Measurements from ENCODE around the gene OR51Q1.

OR51Q1 gene, protein sequence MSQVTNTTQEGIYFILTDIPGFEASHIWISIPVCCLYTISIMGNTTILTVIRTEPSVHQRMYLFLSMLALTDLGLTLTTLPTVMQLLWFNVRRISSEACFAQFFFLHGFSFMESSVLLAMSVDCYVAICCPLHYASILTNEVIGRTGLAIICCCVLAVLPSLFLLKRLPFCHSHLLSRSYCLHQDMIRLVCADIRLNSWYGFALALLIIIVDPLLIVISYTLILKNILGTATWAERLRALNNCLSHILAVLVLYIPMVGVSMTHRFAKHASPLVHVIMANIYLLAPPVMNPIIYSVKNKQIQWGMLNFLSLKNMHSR

DNA sequence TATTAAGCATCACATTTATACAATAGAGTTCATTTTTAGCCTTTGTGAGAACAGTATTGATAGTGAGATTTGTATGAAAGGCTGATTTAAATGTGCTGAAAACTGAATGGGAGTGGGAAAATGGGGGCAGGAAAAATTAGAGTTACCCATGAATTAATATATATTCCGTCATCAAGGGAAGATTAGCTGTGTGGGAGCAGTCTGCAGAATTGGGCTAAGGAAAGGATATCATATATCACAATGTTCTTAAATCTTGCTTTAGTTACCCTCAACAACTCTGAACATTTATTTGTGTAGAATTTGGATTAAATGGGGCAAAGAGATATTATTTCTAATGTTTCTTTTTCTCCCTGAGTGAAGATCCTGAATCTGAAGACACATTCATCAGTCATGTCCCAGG lies at the start of gene OR51Q1:
TSS of gene OR51Q1 (plus strand) at position 301 of the 400 bp plus-strand sequence. CDS start at position 391, 90 bp downstream.
- no peak for DNase-seq

DNA sequence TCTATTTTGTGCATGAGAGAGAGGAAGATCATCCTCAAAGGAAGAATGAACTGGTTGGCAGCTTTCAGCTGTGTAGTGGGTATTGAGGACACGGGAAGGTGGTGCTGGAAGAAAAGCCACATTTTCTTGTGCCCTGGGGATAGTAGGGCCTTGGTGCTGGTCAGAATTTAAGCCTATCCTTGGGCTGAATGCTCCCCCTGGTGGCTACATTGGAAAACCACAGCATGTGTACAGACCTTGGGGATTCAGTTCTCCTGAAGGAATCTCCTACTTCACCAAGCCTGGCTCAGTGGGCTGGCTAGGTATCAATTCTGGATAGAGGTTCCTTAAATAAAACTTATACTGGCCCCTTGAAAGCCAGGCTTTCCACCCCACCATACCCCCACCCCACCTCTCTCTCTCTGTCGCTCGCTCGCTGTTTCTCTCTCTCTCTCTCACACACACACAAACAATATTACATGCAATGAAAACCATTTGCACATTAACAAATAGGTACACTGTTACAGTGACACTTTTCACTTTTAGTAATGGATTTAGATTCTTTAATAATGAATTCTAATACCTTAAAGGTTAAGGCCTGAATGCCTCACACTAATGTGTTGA lies 41.1 kb upstream of the OR51Q1 start:
- no peak for DNase-seq

DNA sequence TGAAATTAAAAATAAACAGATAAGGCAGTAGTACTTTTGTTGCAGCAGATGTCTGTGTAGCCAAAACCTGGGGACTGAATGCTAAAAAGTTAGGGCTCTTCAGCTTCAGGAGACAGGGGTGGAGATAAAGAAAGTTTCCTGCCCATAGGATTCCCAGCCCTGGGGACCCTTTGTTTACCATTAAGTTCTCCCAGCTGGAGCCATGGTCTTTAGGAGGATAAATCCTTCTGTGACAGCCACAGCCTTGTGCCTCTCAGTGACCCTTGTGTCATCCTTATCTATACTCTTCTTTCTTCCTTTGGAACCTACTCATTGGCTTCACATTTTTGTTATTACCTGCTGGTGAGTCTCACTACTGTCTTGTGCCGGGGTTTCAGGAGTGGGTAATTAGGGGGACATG lies 38.3 kb upstream of the OR51Q1 start, which contains the start of gene OR51M1:
TSS of gene OR51M1 (plus strand) at position 237 of the 400 bp plus-strand sequence. CDS start 5,587 bp downstream, outside the sequence.
- DNase-seq: no peak

DNA sequence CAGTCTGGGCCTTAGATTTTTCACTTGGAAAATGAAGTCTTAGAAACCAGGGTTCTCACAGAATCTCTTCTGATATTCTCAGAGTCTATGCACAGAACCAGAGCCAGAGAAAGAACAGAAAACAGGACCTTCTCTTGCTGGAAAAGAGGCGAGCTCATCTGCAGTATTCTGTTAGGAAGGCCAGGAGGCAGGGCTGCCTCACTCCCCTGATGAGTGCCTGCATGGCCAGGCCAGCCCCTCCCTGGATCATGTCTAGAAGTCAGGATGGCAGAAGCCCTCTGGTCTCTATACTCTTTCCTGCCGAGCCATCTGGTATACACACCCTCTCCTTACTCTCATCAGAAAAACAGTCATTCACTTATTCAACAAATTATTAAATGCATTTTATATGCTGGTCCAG lies 37.6 kb upstream of the OR51Q1 start:
- no peak for DNase-seq

DNA sequence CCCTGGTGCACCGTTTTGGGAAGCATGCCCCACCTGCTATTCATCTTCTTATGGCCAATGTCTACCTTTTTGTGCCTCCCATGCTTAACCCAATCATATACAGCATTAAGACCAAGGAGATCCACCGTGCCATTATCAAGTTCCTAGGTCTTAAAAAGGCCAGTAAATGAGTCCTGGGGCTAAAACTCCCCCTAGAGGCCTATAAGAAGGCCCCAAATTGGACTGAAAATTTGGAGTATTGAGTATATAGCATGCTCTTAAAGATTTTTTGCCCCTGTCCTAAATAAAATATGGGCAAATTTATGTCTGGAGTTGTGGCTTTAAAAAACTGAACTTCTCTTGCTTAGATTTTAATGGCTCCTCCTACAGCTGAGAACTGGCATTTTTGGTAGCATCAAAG lies 31.7 kb upstream of the OR51Q1 start:
- no peak for DNase-seq

DNA sequence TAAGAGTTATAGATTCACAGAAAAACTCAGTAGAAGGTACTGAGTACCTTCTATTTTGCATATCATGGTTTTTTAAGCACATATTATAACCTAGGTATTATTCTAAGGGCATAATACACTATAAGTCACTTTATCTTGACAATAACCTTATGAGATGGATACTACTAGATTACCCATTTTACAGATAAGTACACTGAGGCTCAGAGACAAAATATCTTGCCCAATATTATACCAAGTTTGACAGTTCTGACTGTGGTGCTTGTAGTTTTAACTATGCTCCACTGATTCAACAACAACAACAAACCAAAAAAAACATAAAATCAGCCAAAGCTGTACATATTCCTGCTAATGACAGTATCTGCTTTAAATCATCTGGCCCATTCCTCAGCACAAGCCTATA lies 27.8 kb upstream of the OR51Q1 start:
- no peak for DNase-seq

DNA sequence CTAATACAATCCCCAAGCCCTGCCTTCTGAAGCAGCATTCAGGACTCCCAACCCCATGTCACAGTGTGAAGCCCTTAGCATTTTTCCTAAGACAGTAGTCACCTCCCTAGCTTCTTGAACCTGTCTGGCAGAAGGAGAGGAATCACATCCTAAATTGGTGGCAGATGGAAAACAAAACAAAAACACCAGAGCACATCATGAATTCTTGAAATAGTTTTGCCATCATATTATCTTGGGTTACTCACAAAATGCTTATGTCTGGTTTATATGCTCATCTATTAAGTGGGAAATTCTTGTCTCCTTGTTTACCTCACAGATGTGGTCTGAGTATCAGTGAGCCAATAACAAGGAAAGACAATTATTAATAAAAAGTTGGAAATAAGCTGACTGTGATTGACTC lies 23.0 kb upstream of the OR51Q1 start:
- no peak for DNase-seq

DNA sequence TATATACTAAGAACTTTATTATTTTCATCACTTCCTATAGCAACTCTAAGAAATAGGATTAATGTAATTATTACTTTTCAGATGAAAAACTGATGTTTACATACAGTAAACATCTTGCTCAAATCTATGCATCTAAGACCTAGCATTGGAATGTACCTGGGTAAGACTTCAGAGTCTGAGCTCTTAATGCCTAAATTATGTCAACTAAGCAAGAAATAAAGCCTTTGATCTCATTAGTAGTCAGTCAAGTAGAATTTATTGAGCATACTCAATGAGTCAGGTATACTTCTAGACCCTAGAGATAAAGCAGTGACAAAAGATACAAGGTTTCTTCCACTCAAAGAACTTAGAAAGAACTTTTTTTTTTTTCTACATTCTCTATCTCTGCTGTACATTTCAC lies 16.7 kb upstream of the OR51Q1 start:
- no peak for DNase-seq

DNA sequence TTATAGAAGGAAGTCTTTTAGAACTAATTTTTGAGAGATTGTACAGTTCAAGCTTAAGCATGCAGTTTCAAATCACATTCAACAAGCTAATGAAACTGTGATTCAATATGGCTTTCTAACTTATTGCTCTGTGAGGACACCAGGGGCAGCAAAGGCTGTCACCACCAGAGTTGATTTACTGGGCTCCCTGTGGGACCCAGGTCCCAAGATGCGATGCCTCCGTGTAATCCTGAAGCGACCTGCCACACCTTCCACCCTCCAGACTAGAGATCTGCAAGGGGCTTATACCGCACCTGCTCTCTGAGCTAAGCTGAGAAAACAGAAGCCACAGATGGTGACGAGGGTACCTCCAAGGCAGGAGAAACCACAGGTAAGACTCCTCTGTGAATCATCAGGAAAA lies 918 bp upstream of the OR51Q1 start:
- DNase-seq: no peak

DNA sequence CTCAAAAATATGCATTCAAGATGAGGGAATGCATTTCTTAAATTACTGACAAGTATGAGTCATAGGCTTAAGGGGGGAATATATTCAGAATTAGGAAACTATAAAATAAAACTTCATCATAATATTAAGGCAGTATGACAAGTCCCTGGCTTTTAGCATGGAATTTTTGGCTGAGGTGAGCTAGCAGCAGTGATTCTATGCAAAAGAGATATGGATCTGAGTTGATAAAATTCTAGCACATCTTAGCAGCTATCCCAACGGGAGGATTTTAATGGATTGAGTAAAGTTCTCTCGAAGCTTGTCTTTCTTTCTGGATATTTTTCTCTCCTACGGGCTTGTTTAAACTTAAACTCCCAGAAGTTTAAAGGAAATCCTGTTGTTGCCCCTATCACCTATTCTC lies 1.2 kb downstream of the OR51Q1 start:
- no peak for DNase-seq

DNA sequence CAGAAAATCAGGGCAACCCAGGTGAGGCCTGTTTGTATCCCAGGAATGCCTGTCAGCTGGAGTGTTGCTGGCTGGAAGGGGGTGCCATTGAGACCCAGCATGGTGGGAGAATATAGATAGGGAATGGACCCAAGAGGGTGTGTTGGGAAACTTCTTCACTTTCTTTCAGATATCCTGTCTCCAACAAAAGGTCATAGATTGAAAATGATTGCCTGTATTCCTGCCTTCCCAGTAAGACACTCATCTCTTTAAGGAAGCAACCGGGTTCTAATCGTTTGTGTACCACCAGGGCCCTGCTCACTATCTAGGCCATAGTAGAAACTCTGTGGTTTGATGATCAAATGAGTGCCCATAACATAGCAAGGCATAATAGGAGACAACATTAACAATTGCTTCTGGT lies 19.5 kb downstream of the OR51Q1 start, which contains the start of gene OR51I1:
TSS of gene OR51I1 (minus strand) at position 101 of the 400 bp plus-strand sequence. CDS start at position 101, 0 bp downstream.
- no peak for DNase-seq

DNA sequence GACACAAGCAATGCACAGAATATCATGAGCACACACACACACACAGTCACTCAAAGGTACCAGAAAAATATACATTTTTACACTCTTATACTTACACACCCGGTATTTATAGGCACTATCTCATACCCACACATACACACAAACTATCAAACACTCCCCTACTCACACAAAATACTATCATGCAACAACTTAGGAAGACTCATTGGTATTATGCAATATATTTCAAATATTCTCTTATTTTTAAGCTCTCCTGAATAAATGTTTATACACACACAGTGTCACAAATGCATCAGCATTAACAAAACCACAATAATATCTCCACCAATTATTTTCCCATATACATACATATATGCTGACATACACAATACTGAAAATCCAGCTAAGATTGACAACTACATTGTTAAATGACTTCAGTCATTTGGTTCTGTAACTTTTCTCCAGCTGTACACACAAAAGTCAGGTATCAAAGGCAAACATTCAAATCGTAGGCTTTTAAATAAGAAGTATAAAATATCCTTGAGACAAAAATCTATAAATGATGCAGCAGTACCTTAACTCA lies 22.0 kb downstream of the OR51Q1 start:
- no peak for DNase-seq

DNA sequence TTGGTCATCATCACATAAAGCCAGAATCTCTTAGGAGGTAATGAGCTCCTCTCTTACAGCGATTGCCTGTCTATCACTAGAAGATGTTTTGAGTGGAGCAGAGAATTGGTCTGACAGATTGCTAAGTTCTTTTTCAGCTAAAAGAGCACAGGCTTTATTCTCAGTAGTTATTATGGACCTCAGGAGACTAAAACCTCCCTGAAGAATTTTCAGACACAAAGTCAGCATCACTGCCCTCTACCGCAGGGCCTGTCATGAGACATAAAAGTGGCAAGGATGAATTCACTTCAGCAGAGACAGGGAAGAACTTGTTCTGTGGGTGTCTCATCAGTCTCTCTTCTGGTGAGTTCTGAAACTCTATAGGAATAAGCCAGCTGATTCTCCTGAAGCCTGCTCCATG lies 27.1 kb downstream of the OR51Q1 start, which contains the start of gene OR51I2:
TSS of gene OR51I2 (plus strand) at position 301 of the 400 bp plus-strand sequence. CDS start 4,166 bp downstream, outside the sequence.
- no peak for DNase-seq

DNA sequence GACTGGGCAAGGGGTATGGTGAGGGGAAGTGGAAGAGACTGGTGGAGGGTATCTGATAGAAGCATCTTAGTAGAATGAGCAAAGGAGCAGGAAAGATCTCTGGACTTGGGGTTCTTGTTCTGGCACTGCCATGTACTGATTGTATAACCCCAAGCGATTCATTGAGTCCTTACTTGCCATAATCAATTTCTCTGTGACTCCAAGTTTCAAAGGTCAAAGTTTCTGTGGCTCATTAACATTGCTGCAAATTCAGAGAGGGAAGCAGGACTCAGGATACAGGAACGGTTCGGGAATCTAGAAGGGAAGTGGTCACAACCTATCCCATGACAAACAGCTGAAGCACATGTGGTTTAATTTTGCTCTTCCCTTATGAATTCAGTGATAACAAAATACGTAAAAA lies 27.5 kb downstream of the OR51Q1 start:
- no peak for DNase-seq

DNA sequence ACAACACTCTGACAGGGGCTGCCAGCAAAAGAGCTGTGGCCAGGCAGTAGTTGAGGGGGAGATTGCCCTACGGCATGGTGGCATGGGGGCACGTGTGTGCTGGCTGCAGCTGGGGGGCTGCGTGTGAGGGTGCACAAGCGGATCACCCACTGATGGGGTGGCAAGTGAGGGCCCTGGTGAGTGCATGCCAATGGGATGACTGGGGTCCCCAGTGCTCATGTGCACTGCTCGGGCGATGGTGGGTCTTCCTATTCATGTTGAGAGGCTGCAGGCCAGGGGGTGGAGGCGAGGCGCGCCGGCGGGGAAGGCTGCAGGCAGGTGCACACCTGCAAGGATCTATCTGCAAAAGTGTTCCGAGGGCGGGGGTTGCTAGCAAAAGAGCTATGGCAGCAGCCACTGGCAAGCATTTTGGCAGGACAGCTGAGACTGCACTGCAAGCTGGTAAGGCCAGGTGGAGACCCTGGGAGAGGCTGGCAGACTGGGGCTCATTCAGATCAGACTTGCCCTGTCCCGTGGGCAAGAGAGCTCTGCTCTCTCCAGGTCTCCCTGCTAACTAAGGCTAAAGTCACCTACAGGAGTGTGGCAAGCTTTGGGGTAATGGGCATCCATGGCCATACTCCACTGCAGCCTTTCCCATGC lies 39.2 kb downstream of the OR51Q1 start:
- DNase-seq: no peak

DNA sequence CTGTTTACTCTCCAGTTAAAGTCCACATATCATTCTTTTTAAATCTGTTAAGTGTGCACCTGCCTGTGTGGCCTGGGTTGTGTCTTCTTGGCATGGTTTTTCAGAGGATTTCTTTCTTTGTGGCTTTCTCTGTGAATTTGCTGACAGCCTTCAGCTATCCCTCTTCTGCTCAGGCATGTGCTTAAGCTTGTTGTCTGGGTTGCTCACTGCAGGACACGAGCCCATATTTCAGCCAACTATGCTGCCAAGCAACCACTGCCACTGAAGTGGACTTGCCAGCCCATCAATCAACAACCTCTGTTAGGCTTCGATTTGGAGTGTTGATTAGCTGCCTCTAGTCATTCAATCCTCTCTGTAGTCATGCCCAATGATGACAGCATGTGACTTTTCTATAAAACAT lies 45.6 kb downstream of the OR51Q1 start:
- no peak for DNase-seq
